Activated CD4-positive, CD25-positive, alpha-beta regulatory T cell treated with anti-CD3 and anti-CD28 coated beads, Interleukin-2, amount 50 U/mL, for 72 hours (primary cell): ENCODE measurements around the gene OPTC.
"Not testable (repeated sequence)": the region's sequence is repeated elsewhere in the genome, so short reads cannot be mapped to it uniquely, and the experiment has no call there.

Experiments
- DNase-seq: peaks from one replicate; pipeline ENCODE4 v3.0.0; 2021

OPTC gene

GRCh38 chr1:203492748-203493130 lies 1.2 kb upstream of the OPTC start:
- DNase-seq, result no peak

DNA sequence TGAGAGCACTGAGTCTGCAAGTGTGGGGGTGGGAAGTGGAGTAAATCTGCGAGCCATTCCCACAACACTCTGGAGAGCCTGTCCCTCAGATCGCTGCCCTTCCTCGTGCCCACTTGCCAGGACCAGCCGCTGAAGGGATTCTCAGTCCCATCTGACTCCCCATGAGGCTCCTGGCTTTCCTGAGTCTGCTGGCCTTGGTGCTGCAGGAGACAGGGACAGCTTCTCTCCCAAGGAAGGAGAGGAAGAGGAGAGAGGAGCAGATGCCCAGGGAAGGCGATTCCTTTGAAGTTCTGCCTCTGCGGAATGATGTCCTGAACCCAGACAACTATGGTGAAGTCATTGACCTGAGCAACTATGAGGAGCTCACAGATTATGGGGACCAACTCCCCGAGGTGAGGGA lies 1.9 kb downstream of the OPTC start:
- DNase-seq, result no peak

GRCh38 chr1:203497269-203497777 lies 3.4 kb downstream of the OPTC start:
- no peak for DNase-seq

DNA sequence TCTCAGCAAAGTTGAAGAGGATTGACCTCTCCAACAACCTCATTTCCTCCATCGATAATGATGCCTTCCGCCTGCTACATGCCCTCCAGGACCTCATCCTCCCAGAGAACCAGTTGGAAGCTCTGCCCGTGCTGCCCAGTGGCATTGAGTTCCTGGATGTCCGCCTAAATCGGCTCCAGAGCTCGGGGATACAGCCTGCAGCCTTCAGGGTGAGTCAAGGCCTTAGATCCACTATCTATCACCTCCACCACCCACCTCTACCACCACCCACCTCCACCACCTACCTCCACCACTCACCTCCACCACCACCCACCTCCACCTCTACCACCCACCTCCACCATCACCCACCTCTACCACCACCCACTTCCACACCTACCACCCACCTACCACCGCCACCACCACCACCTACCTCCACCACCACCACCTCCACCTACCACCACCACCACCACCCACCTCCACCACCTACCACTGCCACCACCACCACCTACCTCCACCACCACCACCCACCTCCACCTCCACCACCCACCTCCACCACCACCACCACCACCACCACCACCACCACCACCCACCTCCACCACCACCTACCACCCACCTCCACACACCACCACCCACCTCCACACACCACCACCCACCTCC lies 5.8 kb downstream of the OPTC start:
- DNase-seq, result no peak

DNA sequence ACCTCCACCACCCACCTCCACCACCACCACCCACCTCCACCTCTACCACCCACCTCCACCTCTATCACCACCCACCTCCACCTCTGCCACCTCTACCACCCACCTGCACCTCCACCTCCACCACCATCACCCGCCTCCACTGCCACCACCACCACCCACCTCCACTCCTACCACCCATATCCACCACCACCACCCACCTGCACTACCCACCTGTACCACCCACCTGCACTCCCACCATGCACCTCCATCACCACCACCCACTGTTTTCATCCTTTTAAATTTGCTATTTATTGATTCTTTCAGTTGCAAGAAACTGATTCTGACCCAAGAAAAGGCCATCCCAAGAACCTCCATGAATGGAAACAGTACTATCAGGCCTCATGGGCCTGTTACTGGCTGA lies 6.3 kb downstream of the OPTC start:
- no peak for DNase-seq

GRCh38 chr1:203503836-203504235 lies 9.9 kb downstream of the OPTC start:
- DNase-seq, result no peak

DNA sequence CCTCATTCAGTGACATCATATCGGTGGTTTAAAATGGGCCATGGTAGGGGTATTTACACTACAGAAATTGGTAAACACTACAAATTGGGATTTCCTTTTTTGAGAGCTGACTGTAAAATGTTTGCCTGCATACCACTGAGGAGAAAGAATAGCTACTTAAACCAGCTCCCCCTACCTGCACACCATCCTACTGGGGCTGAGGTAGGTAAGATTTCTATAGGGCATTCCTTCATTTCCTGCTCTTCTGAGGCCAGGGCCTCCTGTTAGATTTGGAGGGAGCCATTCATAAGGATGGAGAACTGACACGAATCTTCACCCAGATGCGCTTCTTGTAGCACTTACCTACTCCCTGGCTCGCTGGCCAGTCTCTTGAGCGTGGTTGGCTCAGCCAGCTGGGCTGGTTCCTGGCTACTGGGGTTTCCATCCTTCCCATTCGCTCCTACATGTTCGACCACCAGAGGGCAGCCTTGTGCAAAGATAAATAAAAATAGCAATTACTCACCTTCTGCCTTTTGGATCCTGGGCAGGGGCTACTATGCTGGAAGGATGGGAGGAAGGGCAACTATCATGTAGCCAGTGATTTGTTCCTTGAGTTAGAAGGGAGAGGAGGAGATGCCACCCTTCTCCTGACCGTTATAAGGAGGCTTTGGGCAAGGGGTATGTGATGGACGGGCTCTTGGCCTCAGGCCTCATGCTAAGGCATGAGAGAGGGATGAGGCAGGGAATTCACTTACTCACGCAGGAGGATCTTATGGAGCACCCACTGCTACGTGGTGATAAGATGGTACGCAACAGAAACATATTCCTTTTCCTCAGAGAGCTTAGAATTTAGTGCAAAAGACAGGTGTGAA lies 10.7 kb downstream of the OPTC start:
- DNase-seq, result peak; percentile 78

- no peak for DNase-seq
Measured at GRCh38 chr1:203505526-203506204, 11.7 kb downstream of the OPTC start.

DNA sequence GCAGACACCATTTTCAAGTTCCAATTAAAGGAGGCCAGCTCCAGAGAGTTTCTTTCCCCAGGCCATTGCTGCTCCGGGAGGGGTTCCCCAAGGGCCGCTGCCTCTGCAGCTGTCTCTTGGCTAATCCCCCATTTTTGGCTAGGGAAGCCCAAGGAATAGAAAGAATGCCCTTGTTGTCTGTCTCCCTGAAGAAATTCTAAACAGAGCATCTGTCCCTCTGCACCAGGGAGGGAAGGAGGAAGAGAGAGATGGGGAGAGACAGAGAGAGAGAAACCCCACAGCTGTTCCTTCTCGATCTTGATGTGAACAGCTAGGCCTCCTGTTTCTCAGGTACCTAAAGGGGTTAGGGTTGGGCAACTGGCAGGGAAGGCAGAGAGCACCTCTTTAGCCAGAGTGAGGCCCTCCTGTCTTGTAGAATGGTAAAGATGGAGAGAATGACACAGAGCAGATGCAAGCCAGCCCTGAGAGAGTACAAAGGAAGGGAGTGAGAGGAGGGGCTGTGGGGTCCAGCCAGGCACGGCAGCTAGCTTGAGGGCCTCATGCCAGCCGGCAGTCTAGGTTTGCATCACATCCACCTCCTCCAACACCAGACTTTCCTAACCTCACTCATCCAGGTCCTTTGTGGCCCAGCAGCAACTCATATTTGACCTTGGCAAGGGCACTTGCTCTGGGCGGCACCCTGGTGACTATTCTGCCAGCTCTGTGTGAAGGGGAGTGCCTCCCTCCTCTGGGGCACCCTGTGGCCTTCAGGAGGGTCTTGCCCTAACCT lies 13.1 kb downstream of the OPTC start:
- no peak for DNase-seq

GRCh38 chr1:203507759-203508158 lies 13.8 kb downstream of the OPTC start:
- no peak for DNase-seq

GRCh38 chr1:203508463-203509073 lies 14.6 kb downstream of the OPTC start:
- DNase-seq, result no peak

- no peak for DNase-seq
Measured at GRCh38 chr1:203509135-203509534, 15.2 kb downstream of the OPTC start.

DNA sequence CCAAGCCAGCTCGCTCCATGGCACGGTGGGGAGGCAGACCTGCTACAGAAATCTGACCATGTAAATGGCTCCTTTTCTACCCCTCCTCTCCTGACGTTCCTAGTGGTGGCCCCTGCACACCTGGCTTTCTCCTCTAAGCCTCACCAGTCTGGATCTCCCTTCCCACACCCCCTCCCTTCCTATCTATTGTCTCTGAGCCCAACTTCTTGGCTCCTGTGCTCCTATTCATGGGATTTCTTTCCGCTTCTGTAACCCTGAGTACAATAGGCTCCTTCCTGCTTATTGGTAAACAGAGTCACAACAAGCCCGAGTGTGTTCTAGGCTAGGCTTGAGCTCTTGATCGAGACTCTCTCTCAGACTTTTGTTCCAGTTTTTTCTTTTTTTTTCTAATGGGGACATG lies 17.6 kb downstream of the OPTC start:
- DNase-seq, result no peak

DNA sequence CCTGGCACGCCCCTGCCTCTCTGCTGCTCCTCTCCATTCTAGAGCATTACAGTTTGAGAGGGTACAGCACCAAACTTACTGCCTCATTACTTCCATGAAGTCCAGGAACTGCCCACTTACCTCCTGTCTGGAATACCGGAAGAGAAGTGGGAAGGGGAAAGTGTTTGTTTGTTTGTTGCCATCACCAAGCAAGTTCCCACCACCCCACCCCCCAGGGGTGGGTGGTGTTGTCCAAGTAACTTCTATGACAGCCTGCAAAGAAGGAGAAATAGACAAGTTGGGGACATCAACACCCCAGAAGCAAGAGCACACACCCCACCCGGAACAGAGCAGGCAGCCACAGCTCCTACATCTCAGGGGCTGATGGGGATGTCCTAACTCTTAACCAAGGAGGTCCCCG lies 18.0 kb downstream of the OPTC start:
- DNase-seq, result no peak

DNA sequence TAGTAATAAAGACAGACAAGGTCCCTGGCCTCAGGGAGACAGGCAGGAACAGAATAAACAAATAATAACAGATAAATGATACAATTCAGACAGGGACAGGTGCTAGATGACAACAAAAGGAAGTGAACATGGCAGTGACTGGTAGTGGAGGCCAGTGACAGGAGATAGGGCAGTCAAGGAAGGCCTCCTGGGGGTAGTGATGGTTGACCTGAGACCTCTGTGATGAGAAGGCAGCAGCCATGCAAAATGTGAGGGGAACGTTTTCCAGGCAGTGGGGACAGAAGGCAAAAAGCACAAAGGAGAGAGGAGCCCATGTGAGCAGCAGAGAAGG lies 18.5 kb downstream of the OPTC start:
- no peak for DNase-seq

- DNase-seq, result no peak
Measured at GRCh38 chr1:203512848-203513584, 19.1 kb downstream of the OPTC start.

- DNase-seq, result no peak
Measured at GRCh38 chr1:203513585-203514031, 19.7 kb downstream of the OPTC start.

DNA sequence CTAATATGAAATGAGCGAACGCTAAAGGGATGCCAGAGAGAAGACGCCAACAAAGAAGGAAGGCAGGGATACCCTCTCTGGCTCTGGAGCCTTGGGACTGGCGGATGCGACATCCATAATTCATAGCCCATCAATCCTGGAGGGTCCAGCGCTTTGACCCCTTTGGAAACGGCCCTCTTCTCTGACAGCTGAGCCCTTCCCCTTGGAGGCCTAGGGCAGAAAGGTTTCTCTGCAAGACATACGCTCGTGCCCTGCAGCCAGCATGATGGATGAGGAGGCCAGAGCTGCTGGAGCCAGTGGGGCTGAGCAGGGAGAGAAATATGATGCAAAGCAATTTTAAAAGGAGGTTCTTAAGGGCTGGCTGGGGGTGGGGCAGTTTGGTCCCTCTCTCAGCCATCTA lies 22.2 kb downstream of the OPTC start:
- no peak for DNase-seq

DNA sequence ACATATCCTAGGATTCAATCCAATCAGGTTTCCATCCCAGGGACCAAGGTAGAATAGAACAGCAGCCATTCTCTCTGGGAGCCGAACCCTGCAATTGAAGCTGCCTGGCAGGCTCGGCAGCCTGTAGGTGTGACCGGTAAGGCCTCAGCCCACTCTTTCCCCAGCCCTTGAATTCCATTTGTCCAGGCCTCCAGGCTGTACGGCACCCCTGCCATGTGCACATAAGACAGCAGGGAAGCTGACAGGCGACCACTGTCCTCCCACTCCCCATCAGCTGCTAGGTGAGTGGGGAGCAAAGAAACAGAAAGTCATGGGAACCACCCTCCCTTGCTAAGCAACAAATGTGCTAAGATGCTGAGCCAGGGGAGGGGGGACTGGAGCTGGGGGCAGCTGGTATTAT lies 23.0 kb downstream of the OPTC start:
- no peak for DNase-seq

- no peak for DNase-seq
Measured at GRCh38 chr1:203517426-203518110, 23.6 kb downstream of the OPTC start.

DNA sequence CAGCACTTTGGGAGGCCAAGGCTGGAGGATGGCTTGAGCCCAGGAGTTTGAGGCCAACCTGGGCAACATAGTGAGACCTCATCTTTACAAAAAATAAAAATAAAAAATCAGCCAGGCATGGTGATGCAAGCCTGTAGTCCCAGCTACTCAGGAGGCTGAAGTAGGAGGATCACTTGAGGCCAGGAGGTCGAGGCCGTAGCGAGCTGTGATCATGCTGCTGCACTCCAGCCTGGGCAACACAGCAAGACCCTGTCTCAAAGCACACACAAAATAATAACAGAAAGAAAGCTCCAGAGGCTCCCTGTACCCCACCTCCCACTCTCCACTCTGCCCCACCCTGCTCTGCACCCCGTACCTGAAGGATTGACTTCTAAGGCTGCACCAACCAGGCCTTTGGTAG lies 24.2 kb downstream of the OPTC start:
- DNase-seq, result not testable (repeated sequence)
